ENCODE results near the gene TYSND1.
"Not testable (repeated sequence)": the region's sequence is repeated elsewhere in the genome, so short reads cannot be mapped to it uniquely, and the experiment has no call there.

The TYSND1 gene

DNA sequence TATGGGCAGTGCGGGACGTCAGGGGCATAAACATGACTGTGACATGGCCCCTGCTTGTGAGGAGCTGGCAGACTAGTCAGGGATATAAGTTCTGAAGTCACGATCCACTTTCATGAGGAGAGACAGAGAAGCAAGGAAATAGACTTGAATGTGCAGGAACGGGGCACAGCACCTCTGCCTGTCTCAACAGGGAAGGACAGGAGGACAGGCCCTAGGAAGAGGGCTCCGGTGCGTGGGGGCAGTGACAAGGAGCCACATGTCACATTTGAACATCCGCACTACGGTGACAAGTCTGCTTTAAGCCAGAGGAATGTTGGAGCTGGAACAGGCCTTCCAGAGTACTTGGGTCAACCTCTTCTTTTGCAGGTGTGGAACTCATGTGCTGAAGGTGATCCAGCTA, 43.6 kb upstream of the TYSND1 start:
- no peak overlapping the region for H3K4me3 ChIP-seq
- TF ChIP-seq, protein P1, sequence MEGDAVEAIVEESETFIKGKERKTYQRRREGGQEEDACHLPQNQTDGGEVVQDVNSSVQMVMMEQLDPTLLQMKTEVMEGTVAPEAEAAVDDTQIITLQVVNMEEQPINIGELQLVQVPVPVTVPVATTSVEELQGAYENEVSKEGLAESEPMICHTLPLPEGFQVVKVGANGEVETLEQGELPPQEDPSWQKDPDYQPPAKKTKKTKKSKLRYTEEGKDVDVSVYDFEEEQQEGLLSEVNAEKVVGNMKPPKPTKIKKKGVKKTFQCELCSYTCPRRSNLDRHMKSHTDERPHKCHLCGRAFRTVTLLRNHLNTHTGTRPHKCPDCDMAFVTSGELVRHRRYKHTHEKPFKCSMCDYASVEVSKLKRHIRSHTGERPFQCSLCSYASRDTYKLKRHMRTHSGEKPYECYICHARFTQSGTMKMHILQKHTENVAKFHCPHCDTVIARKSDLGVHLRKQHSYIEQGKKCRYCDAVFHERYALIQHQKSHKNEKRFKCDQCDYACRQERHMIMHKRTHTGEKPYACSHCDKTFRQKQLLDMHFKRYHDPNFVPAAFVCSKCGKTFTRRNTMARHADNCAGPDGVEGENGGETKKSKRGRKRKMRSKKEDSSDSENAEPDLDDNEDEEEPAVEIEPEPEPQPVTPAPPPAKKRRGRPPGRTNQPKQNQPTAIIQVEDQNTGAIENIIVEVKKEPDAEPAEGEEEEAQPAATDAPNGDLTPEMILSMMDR (IDR thresholded peaks at IDR 0.05): no peak
- peak overlapping the region in 1 of 2 donors; percentile 19 for H3K27ac ChIP-seq
- DNase-seq (ENCODE audit: low spot score): no peak

DNA sequence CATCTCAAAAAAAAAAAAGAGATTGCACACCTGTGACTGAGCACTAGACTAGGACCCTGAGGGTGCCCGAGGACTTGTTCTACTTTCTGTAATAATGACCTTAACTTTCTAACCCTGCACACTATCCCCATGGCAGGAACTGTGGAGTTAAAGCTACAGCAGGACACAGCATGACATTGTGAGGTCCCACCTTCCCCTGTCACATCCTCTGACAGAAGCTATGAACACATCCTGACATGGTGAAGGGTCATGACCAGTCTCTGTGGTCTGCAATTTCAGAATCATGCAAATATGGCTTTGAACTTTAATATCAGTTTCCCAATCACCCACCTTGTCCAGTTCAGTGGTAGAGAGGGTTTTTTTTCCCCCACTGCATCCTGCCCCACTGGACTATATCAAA, 42.3 kb upstream of the TYSND1 start:
- no peak for DNase-seq (ENCODE audit: low spot score)
- Histone ChIP-seq H3K27ac (no peak overlapping the region), H3K4me3 (no peak overlapping the region)
- TF ChIP-seq, protein P1 (IDR thresholded peaks at IDR 0.05): no peak

DNA sequence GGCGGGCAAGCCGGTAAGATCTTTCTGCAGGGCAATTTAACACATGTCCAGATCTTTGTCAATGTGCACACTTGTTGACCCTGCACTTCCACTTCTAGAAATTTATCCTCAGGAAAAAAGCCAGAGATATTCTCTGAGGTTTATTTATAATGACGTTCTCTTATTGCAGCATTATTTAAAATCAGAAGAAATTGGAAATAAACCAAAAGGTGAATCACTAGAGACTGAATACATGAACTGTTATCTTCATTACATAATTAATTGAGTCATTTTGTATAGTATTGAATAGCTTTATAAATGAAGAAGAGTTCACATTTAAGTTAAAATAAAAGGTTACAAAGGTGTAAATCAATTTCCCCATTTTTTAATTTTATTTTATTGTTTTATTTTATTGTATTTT, 40.1 kb upstream of the TYSND1 start:
- no peak overlapping the region for H3K4me3 ChIP-seq
- TF ChIP-seq, protein P1 (IDR thresholded peaks at IDR 0.05): no peak
- no peak overlapping the region for H3K27ac ChIP-seq
- no peak for DNase-seq (ENCODE audit: low spot score)

DNA sequence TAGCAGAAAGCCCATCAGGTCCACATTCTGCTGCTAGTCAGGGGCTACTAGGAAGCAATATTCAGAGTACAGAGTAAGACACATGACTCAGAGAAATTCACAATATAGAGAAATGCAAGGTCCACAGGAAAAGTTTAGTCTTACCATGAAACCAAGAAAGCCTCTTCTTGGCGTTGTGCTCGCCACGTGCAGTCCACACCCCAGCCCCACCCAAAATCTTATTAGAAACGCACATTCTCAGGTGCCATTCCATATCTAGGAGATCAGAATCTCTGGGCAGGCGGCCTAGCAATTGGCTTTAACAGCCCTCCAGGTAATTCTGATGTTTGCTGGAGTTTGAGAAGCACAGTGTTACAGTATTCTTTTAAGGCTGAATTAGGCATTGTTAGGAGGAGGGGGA, 39.6 kb upstream of the TYSND1 start:
- no peak overlapping the region for H3K4me3 ChIP-seq
- no peak for DNase-seq (ENCODE audit: low spot score)
- H3K27ac ChIP-seq: no peak overlapping the region
- TF ChIP-seq, protein P1 (IDR thresholded peaks at IDR 0.05): no peak

DNA sequence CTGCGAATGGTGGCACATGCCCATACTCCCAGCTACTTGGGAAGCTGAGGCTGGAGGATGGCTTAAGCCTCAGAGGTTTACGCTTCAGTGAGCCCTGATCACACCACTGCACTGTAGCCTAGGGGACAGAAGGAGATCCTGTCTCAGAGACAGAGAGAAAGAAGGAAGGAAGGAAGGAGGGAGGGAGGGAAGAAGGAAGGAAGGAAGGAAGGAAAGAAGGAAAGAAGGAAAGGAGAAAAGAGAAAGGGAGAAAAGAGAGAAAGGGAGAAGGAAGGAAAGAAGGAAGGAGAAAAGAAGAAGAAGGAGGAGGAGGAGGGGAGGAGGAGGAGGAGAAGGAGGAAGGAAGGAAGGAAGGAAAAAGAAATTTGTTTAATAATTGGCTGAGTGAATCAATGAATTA, 36.8 kb upstream of the TYSND1 start:
- TF ChIP-seq, protein P1 (IDR thresholded peaks at IDR 0.05): no peak
- no peak overlapping the region for H3K27ac ChIP-seq
- no peak for DNase-seq (ENCODE audit: low spot score)
- H3K4me3 ChIP-seq: no peak overlapping the region

DNA sequence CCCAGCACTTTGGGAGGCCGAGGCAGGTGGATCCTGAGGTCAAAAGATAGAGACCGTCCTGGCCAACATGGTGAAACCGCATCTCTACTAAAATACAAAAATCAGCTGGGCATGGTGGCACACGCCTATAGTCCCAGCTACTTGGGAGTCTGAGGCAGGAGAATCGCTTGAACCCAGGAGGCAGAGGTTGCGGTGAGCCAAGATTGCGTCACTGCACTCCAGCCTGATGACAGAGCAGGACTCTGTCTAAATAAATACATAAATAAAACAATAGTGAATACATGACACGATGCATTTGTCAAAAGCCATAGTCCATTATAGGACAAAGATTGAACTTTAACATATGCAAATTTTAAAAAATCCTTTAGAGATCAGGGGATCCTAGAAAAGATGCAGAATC, 32.7 kb upstream of the TYSND1 start:
- not testable (repeated sequence) for H3K27ac ChIP-seq; DNase-seq (ENCODE audit: low spot score); H3K4me3 ChIP-seq

DNA sequence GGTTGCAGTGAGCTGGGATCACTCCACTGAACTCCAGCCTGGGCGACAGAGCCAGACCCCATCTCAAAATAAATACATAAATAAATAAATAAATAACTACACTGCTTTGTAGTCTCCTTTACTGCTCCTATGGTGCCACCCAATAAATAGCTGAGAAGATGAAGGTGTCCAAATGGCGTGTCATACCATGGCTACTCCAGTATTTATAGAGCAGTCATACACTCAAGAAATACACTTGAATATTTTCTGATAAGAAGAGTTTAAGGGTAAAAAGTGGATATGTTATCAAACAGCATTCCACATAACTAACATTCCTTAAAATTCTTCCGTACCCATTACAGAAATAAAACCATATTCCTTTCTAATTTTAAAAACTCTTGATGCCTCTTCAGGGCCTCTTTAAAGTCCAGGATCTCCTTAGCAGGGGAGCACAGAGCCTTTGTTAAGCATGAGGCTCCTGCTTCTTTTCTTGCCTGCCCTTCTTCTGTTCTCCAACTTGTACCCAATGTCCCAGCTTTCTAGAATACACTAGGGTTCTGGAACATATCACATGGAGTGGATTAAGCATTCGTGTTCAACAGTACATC, 31.7 kb upstream of the TYSND1 start:
- TF ChIP-seq, protein P1 (IDR thresholded peaks at IDR 0.05): no peak
- H3K27ac ChIP-seq: no peak overlapping the region
- no peak for DNase-seq (ENCODE audit: low spot score)
- no peak overlapping the region for H3K4me3 ChIP-seq

DNA sequence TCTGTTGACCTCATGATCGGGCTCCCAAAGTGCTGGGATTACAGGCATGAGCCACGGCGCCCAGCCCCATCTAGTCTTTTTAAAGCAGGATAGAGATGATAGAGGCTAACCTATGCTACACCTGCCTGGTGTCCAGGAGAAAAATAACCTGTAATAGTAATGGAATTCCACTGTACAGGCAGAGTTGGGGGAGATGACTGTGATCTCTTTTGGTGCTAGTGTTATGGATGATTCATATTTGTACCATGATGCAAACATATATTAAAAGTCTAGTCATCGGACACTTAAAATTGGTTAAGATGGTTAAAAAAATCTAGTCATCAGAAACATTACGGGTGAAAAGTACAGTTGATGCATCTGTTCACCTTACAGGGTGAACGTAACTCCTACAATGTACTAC, 29.9 kb upstream of the TYSND1 start:
- TF ChIP-seq, protein P1 (IDR thresholded peaks at IDR 0.05): no peak
- no peak for DNase-seq (ENCODE audit: low spot score)
- Histone ChIP-seq H3K4me3 (no peak overlapping the region), H3K27ac (no peak overlapping the region)
